HG02970 (cell line): Measurements from ENCODE around the gene ARHGAP31.
"Not testable (repeated sequence)": the region's sequence is repeated elsewhere in the genome, so short reads cannot be mapped to it uniquely, and the experiment has no call there.

Experiments used
- ATAC-seq: cut with Tn5 transposase; IDR thresholded peaks from one replicate; pipeline ENCODE4 v1.9.1; 2021; ENCODE audit warnings: mild to moderate bottlenecking, moderate library complexity, moderate number of reproducible peaks; ENCODE audit not compliant: unreplicated experiment, low FRiP score

The ARHGAP31 gene

GRCh38 chr3:119315600-119316312 is 21.6 kb downstream of the ARHGAP31 start:
- ATAC-seq = no peak

DNA sequence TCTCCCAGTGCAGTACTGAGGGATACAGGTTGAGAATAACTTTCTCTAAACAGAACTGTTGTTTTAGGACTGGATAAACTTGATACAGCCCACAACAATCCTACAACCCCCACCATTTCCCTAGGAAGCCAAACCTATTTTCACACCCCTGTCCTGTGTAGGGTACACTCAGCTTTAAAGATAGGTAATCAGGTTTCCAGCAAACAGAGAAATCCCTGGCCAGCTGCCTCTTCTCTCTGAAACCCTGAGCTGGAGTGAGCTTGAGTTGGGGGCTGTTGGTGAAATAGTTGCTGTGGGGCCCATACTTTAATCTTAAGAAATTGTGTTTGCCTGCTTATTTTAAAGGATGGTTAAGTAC is 22.1 kb downstream of the ARHGAP31 start:
- no peak for ATAC-seq

GRCh38 chr3:119318876-119319275 is 24.7 kb downstream of the ARHGAP31 start:
- no peak for ATAC-seq

DNA sequence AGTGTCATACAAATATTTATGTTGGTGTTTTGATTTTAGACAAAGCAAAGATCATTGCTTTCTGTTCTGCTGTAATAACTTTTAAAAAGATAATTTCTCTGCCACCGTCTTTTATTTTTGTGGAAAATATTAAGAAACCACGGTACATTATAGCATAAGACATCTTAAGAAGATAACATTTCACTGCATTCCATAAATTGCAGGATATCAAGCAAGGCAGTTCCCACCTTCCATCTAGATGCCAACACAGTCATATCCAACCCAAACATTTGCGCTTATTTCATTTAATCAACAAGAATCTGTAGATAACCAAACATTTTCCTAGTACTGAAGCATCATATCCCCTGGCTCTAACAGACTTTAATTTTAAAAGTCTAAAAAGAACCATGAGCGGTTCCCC is 25.1 kb downstream of the ARHGAP31 start:
- ATAC-seq = no peak

GRCh38 chr3:119320785-119321184 is 26.6 kb downstream of the ARHGAP31 start:
- ATAC-seq = not testable (repeated sequence)

DNA sequence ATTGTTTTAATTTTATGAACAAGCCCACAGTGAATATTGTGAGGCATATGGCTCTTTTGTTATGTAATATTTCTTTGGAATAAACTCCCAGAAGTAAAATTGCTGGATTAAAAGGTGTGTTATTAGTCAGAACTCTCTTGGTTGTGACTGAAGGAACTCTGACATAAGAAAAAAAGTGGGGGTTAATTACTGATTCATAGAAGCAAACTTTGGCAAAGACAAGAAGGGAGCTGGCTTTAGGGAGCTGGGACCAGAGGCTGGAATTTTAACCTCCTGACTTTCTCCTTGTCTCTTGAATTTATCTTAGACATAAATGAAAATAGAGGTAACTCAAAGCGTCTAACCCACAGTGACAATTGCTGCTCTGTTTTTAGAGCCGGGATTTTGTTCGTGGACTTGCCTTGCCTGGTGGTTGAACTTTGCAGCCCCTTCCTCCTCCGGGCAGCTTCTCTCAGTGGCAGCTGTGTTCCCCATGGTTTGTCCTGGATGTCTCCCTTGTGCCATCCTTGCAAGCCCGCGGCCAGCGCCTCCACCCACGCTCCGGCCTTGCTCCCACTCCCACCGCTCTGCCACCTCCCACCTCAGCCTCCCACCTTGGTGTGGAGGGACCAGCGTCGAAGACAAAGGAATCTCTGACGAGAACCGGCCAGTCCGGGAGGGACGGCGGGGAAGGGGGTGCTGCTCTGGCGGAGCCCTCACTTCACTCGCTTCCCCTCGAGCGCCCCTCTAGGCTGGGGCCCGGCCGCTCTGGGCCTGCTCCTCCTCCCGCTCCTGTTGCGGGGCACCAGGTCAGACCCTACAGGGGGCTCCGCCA is 28.0 kb downstream of the ARHGAP31 start:
- peak; percentile 25 for ATAC-seq

GRCh38 chr3:119322835-119323722 is 28.9 kb downstream of the ARHGAP31 start:
- peak; percentile 90 for ATAC-seq

DNA sequence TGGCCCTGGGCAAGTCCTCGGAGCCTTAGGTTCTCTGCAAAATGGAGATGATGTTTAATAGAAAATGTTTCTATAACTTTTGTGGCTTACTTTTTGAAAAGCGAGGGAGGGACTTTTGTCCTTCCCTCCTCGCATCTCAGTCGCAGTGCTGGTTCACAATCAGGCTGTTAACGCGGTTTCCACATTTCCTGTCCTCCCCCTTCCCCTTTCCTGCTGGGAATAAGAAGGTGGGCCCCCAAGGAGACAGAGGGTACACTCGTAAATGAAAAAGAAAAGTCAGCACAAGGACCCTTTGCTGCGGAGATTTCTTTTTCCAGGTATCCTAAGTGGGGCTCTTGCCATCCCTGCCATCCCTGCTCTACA is 29.5 kb downstream of the ARHGAP31 start:
- no peak for ATAC-seq

- ATAC-seq = no peak
Observed at GRCh38 chr3:119324899-119325298, 30.7 kb downstream of the ARHGAP31 start.

GRCh38 chr3:119326976-119327375 is 32.8 kb downstream of the ARHGAP31 start:
- no peak for ATAC-seq

- no peak for ATAC-seq
Observed at GRCh38 chr3:119329551-119329950, 35.4 kb downstream of the ARHGAP31 start.

GRCh38 chr3:119330181-119330580 is 36.0 kb downstream of the ARHGAP31 start:
- ATAC-seq = no peak

DNA sequence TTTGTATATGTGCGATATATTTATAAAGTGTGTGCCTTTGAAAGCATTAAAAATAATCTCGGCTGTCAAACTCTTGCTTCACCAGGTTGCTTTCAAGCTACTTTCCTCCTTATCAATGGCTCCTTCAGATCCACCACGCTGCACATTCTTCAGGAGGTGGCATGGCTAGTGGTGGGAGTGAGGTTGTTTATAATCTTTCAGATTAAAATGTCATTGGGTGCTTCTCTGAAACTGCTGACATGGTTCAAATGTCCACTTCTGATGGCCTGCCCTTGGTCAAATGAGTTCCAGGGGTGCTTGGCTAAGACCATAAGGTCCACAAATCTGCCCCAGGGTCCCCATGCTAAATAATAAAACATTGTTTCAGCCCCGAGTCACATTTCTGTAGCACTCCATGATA is 36.7 kb downstream of the ARHGAP31 start:
- no peak for ATAC-seq

- ATAC-seq = no peak
Observed at GRCh38 chr3:119331661-119332060, 37.5 kb downstream of the ARHGAP31 start.

GRCh38 chr3:119333773-119334509 is 39.8 kb downstream of the ARHGAP31 start:
- ATAC-seq = no peak

DNA sequence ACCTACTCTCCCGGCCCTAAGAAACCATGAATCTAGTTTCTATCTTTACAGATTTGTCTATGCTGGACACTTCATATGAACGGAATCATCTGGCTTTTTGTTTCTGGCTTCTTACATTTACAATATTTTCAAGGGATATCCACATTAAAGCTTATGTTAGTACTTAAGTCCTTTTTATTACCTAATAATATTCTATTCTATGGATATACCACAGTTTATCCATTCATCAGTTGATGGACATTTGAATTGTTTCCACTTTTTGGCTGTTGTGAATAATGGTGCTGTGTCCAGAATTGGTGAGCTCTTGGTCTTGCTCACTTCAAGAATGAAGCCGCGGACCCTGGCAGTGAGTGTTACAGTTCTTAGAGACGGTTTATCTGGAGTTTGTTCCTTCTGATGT is 42.6 kb downstream of the ARHGAP31 start:
- no peak for ATAC-seq

DNA sequence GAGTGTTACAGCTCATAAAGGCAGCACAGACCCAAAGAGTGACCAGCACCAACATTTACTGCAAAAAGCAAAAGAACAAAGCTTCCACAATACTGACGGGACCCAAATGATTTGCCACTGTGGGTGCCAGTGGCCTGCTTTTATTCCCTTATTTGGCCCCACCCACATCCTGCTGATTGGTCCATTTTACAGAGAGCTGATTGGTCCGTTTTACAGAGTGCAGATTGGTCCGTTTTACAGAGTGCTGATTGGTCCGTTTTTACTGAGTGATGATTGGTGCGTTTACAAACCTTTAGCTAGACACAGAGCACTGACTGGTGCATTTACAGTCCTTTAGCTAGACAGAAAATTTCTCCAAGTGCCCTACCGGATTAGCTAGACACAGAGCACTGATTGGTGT is 43.2 kb downstream of the ARHGAP31 start:
- not testable (repeated sequence) for ATAC-seq

DNA sequence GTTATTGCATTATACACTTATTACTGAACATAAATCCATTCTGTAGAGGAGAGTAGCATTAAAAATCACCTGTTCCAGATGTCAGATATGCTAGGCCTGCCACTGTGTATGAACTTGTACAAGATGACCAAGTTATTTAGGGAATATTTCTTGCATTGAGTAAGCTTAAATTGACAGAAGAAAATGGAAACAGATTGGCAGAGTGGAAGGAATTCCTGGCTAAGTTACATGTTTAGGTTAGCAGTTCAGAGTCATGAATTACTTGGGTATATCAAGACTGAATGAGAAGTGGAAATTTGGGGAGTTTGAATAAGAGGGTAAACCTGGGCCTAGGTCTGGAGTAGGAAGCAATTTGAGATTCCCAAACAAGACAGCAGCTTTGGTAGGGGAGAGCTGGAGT is 44.6 kb downstream of the ARHGAP31 start:
- no peak for ATAC-seq

DNA sequence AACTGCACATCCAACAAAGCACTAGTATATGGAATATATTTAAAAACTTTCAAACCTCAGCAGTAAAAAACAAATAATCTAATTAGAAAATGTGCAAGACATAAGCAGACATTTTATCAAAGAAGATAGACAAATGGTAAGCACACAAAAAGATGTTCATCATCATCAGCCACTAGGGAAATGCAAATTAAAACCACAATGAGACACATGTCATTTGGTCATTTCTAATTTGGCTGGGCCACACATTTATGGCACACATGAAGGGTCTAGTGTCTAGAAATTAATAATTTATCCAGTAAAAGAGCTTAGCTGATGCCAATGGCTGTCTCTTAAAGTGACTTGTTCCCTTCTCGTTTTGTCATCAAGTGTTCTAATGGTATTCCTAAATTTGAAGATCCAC is 45.8 kb downstream of the ARHGAP31 start:
- no peak for ATAC-seq

- no peak for ATAC-seq
Observed at GRCh38 chr3:119340446-119340845, 46.3 kb downstream of the ARHGAP31 start.
